HG02678 (cell line): ENCODE results near the gene NUMB.
"Not testable (repeated sequence)": the region's sequence is repeated elsewhere in the genome, so short reads cannot be mapped to it uniquely, and the experiment has no call there.

Experiments
- ATAC-seq: cut with Tn5 transposase; IDR thresholded peaks from one replicate; pipeline ENCODE4 v1.9.1; 2021; ENCODE audit warnings: mild to moderate bottlenecking, moderate library complexity; ENCODE audit not compliant: unreplicated experiment

The NUMB gene

GRCh38 chr14:73365727-73366126 lies 92.6 kb downstream of the NUMB start:
- ATAC-seq = no peak

- ATAC-seq = no peak
Measured at GRCh38 chr14:73364559-73364958, 93.8 kb downstream of the NUMB start.

- no peak for ATAC-seq
Measured at GRCh38 chr14:73359445-73359844, 98.9 kb downstream of the NUMB start.

- no peak for ATAC-seq
Measured at GRCh38 chr14:73358187-73358586, 100.2 kb downstream of the NUMB start.

- ATAC-seq = not testable (repeated sequence)
Measured at GRCh38 chr14:73349091-73349490, 109.3 kb downstream of the NUMB start.

DNA sequence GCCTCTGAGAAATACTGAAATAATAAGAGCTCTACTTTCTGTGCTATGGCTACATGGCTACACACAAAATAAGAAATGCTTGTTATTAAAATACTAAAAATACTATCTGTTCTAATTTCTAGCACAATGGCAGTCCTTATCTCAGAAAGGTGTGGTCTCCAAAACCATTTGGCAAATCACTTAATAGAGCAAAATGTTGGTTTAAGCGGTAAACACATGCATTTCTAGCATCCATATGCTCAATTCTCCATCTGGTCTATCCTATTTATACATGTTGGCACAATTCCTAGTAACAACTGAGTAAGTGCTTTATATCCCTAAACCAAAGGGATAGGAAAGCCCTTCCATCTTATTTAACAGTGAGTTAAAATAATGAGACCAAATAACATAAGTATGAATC lies 114.0 kb downstream of the NUMB start:
- no peak for ATAC-seq

GRCh38 chr14:73342670-73343069 lies 115.7 kb downstream of the NUMB start:
- ATAC-seq = no peak

DNA sequence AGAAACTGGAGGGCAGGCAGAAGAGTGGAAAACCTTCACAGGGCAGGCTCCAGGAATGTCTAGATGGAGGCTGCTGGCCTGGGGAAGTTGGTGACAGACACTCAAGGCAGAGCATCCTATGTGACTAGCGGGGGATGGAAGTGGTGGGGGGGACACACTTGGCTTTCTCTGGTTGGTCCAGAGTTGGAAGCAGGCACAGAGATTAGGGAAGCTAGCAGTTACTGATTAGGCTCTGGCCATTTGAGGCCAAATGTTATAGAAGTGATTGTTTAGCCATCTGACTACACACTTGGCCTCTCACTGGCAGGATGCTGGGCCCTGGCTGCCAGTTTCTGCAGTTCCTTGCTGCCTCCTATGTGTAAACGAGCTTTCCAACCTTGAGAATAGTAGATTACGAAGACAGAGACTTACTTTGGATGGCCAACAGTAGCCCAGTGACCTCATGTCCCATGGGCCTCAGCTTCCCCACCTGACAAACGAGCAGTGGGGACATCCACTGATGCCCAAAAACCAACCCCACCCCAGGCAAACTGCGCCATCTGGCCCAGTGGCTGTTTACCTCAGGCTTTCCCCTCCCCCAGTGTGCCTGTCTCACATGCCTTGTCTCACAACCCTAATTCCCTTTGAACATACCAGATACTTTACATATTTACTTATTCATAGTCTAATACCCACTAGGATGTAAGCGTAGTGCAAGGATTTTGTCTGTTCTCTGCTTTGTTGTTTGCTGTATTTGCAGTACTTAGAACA lies 118.3 kb downstream of the NUMB start:
- no peak for ATAC-seq

DNA sequence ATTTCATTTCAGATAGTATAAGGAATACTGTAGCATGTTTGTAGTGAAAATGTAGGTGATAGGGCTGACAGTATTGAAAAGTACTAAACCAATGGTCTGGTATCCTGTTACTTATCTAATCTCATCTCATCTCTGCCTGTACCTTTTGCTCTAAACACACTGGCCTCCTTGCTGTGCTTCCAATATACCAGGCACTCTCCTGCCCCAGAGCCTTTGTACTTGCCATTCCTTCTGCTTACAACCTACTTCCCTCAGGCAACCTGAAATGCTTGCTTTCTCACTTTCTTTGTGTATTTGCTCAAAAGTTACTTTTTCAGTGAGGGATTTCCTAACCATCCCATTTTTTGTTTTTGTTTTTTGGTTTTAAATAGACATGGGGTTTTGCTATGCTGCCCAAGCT lies 119.1 kb downstream of the NUMB start:
- ATAC-seq = no peak

DNA sequence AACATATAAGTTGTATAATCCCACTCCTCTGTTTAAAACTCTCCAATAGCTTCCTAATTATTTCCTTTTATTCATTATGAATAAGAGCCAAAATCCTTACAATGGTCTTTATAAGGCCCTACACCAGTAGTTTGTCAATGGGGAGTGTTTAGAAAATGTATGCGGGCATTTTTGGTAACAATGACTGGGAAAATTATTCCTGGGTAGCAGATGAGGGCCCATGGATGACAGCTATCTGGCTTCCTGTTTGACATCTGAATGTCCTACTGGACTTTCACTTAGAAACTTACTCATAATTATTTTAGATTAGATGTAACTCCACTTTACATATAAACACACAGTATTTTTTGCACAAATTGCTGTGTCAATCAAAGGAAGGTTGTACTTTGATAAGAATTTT lies 119.8 kb downstream of the NUMB start:
- ATAC-seq = no peak

DNA sequence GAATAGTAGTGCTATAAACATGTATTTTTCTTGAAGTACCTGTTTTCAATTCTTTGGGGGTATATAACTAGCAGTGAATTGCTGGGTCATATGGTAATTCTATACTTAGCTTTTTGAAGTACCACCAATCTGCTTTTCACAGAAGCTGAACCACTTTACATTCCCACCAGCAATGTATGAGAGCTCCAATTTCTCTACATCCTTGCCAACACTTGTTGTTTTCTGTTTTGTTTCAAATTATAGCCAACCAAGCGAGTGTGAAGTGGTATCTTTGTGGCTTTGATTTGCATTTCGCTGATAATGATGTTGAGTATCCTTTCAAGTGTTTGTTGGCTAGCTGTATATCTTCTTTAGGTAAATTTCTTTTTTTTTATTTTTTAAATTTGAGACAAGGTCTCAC lies 125.3 kb downstream of the NUMB start:
- ATAC-seq = no peak

DNA sequence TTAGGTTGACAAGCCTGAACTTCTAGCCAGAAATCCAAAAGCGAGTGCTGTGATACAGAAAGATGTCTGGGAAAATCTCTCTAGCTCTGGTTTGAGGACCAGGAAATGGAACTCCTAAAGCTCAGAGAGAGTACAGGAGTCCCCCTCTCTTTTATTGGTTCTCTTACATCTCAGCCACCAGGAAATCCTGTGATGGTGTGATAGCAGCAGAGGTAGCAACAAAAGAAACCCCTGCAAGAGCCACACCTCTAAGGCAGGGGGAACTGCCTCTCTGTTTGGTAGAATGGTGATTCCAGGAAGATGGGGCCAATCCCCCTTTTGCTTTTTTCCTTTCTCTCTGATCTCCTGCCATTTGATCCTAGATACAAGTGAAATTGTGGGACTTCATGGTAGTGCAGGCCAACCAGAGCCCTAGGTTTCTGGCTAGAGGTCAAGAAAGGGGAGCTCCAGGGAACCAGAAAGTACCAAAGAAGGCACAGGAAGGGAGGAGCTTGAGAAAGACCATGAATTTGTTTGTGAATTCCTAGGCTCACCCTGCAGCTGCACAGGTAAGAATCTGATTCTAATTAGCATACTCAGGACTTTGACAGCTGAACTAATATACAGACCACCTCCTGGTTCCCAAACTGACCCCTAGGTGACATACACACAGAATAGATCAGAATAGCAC lies 132.6 kb downstream of the NUMB start:
- ATAC-seq = no peak

- ATAC-seq = no peak
Measured at GRCh38 chr14:73325063-73325462, 133.3 kb downstream of the NUMB start.

- ATAC-seq = no peak
Measured at GRCh38 chr14:73324533-73324932, 133.8 kb downstream of the NUMB start.

GRCh38 chr14:73323896-73324399 lies 134.4 kb downstream of the NUMB start:
- ATAC-seq = no peak

DNA sequence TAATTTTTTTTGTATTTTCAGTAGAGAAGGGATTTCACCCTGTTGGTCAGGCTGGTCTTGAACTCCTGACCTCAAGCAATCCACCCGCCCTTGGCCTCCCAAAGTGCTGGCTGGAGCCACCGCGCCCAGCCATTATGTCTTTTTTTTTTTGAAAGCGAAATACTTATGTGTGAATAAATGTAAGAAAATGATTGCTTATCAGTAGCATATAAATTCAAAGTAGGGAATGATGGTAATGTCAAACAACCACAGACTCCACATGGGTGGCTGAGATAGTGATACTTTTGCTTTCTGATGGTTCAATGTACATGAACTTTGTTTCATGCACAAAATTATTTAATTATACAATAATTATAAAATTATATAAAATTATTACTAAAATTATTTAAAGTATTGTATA lies 145.2 kb downstream of the NUMB start:
- ATAC-seq = no peak

DNA sequence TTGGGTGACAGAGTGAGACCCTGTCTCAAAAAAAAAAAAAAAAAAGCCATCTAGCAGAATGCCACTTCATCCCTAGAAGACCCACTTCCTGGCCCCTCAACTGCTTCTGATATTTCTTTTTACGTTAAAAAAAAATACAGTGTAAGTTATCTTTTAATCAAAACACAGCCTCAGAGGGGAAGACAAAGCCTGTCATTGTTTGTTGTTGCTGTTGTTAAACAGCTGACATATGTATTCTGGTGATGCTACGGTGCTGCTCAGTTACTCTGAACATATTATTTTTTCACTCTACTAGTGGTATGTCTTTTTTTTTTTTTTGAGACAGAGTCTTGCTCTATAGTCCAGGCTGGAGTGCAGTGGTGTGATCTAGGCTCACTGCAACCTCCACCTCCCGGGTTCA lies 145.7 kb downstream of the NUMB start:
- ATAC-seq = no peak

- ATAC-seq = no peak
Measured at GRCh38 chr14:73311708-73312030, 146.7 kb downstream of the NUMB start.

DNA sequence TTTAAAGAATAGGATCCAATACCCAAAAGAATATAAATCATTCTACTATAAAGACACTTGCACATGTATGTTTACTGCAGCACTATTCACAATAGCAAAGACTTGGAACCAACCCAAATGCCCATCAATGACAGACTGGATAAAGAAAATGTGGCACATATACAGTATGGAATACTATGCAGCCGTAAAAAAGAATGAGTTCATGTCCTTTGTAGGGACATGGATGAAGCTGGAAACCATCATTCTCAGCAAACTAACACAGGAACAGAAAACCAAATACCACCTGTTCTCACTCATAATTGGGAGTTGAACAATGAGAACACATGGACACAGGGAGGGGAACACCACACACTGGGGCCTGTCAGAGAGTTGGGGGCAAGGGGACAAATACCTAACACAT lies 149.1 kb downstream of the NUMB start:
- ATAC-seq = not testable (repeated sequence)

- ATAC-seq = no peak
Measured at GRCh38 chr14:73307261-73307660, 151.1 kb downstream of the NUMB start.

DNA sequence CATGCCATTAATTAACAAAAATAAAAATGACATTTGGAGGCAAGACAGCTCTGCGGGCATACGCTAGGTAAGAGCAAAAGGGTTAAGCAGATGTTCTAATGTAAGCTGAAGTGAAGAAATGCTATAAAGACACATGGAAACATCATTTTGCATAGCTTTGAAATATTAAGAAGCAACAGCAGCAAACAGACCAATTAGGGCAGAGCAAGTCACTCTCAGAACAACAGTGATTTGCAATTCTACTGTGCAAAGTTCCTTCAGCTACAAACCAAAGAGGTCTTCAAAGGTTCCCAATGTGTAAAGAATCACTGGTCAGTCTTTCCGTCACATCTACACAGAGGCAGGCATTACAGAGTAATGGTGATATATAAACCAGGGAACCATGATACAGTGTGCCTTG lies 152.8 kb downstream of the NUMB start:
- no peak for ATAC-seq

GRCh38 chr14:73295198-73295796 lies 163.0 kb downstream of the NUMB start:
- ATAC-seq = no peak
